HL-60 (cell line): Measurements from ENCODE around the gene TMEM52.

ENCODE experiments used
- CTCF ChIP-seq: IDR thresholded peaks from one replicate; pipeline ENCODE4 v1.5.1; 2011; ENCODE audit warnings: low read length, control low read depth, inconsistent platforms; ENCODE audit not compliant: insufficient read depth
- GABPA ChIP-seq: IDR thresholded peaks from 2 replicates; pipeline ENCODE4 v1.6.1; 2012; ENCODE audit warnings: low read depth
- POLR2AphosphoS5 ChIP-seq: IDR thresholded peaks from 2 replicates; pipeline ENCODE4 v1.6.1; 2012; ENCODE audit warnings: low read depth
- REST ChIP-seq: IDR thresholded peaks from 2 replicates; pipeline ENCODE4 v1.6.1; 2012; ENCODE audit warnings: low read depth; ENCODE audit not compliant: insufficient replicate concordance
- SPI1 ChIP-seq: IDR thresholded peaks from 2 replicates; pipeline ENCODE4 v1.6.1; 2012; ENCODE audit warnings: low read depth, mild to moderate bottlenecking, borderline replicate concordance

GRCh38 chr1:1898246-1898933 lies 20.7 kb downstream of the TMEM52 start:
- TF ChIP-seq CTCF, result no peak
- TF ChIP-seq REST, result no peak
- TF ChIP-seq POLR2AphosphoS5, result no peak
- no peak for TF ChIP-seq GABPA
- TF ChIP-seq SPI1, result no peak
